22Rv1 (cell line): Measurements from ENCODE around the gene ACAP3.

ENCODE experiments used
- CTCF ChIP-seq: fragments of 450-650 bp; IDR thresholded peaks from 2 replicates; pipeline ENCODE4 v1.5.1; 2017; ENCODE audit warnings: mild to moderate bottlenecking
- ZFX ChIP-seq: fragments of 450-650 bp; IDR thresholded peaks from 2 replicates; pipeline ENCODE4 v1.6.1; 2017; ENCODE audit warnings: antibody characterized with exemption, borderline replicate concordance

- TF ChIP-seq CTCF, result no peak
- no peak for TF ChIP-seq ZFX
Measured at GRCh38 chr1:1324084-1324523, 16.4 kb upstream of the ACAP3 start.
